EH (cell line): ENCODE results near the gene NT5C1B.

Experiments
- DNase-seq: peaks from one replicate; pipeline ENCODE4 v3.0.0-alpha.2; 2015; ENCODE audit warnings: low read depth

The NT5C1B gene

DNA sequence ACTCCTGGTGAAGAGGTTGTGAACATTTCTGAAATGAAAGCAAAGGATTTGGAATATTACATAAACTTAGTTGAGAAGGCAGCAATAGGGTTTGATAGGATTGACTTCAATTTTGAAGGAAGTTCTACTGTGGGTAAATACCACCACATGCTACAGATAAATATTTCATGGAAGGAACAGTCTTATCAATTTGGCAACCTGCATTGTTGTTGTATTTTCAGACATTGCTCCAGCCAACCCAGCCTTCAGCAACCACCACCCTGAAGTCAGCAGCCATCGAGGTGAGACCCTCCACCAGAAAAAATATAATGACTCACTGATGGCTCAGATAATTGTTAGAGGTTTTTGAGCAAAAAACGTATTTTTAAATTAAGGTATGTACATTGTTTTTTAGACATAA lies 38.9 kb downstream of the NT5C1B start:
- no peak for DNase-seq

DNA sequence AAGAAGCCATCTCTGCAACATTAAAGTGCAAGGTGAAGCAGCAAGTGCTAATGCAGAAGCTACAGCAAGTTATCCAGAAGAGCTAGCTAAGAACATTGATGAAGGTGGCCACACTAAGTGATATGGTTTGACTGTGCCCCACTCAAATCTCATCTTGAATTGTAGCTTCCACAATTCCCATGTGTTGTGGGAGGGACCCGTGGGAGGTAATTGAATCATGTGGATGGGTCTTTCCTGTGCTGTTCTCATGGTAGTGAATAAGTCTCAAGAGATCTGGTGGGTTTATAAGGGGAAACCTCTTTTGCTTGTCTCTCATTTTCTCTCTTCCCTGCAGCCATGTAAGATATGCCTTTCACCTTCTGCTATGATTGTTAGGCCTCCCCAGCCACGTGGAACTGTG lies 40.3 kb downstream of the NT5C1B start:
- no peak for DNase-seq

DNA sequence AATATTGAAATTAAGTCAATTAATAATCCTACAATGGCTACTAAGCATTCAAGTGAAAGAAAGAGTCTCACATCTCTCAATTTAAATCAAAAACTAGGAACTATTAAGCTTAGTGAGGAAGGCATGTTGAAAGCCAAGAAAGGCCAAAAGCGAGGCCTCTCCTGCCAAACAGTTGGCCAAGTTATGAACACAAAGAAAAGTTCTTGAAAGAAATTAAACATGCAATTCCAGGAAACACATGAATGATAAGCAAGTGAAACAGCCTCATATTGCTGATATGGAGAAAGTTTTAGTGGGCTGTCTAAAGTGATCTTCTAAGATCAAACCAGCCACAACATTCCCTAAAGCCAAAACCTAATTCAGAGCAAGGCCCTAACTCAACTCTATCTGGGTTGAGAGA lies 40.7 kb downstream of the NT5C1B start:
- DNase-seq, result no peak

DNA sequence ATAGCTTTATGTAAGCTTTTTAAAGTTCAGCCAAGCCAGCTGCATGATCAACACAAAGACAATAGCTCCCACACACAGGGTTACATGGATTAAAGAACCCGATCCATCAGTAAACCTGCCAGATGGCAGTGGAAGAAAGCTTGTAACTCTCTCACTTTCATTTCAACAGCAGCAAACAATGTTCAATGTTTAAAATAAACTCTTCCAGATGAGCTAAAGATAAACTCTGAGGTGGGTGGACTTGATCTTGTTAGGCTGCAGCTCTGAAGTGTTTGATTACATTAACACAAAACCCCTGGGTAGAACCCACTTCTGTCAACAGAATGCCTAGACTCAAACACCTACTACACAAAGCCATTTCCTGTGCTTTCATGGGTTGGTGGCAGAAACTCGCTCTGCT lies 42.8 kb downstream of the NT5C1B start:
- no peak for DNase-seq

DNA sequence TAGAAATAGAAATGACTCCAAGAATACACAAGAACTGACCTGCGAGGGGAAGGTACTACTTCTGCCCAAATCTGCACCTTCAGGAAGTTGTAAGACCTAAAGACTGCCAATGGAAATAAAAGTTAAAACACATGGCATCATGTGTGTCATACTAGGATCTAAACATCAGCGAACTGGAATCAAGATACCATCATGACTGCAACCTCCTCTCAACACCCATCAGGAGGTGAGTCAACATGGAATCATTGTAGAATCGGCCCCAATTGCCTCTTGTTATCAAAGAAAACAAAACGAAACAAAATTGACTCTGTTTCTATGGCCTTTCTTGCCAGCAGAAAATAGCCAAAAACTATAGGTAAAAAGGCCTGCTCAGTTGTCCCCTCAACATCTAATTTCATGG lies 44.0 kb downstream of the NT5C1B start:
- DNase-seq, result peak; percentile 63

DNA sequence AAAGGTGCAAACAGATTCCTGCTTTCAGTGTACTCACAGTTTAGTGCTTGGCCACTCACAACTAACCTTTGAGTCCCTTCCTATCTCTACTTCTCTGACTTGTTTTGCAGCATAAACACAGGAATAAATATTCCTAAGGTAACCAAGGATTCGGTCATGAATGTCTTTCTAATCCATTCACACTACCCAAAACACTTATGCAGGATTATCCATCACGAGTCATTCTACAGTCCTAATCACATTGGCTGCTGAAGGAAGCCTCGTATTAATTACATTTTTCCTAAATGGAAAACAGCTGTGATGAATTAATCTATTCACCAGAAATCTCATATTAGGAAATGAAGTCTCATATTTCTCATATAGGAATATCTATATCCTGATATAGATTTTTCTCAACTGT lies 45.2 kb downstream of the NT5C1B start:
- DNase-seq, result peak; percentile 15

DNA sequence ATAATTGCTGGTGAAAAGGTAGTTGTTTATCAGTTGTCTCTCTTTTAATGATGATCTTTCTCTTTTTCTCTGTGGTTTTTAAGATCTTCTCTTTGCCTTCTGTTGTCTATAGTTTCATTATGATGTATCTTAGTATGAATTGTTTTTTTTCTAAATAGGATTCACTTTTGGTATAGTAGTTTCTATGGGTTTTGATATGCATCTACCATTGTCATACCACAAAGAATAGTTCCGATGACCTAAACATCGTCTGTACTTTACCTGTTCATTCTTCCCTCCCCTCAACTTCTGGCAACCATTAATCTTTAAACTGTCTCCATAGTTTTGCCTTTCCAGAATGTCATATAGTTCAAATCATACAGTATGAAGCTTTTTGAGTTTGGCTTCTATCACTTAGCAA lies 48.5 kb downstream of the NT5C1B start:
- no peak for DNase-seq

DNA sequence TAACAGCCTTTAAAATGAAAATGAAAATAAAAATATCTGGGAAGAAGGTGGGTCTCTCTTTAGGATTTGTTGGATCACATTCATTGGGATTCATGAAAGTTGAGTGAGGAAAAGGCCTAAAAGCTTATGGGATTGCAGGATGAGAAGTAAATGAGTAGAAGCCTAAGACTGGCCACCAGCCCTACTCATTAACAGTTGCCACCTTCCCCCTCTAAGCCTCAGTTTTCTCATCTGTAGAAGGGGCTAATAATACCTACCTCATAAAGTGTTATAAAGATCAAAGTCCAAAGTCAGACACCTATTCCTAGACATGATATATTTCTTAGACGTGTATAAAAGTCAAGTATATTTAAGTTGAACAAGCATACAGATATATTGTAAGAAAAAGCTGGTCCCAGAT lies 52.7 kb downstream of the NT5C1B start:
- DNase-seq, result no peak

DNA sequence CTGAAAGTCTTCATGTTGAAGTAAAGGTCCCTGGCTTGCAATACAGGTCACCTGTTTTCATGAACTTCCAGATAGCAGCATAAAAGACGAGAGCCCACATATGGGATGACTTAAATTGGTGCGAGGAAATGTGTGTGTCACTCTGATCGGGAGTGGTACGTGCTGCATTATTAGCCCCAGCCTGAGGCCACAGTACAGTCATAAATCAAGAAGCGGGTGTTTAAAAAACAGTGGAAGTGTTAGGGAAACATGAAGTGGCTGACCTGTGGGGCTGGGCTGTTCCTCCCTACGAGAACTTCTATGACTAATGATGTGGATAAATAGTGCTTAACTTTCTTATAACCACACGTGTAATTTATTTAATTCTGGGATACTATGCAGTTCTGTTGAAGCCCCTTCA lies 53.3 kb downstream of the NT5C1B start:
- DNase-seq, result peak; percentile 85

DNA sequence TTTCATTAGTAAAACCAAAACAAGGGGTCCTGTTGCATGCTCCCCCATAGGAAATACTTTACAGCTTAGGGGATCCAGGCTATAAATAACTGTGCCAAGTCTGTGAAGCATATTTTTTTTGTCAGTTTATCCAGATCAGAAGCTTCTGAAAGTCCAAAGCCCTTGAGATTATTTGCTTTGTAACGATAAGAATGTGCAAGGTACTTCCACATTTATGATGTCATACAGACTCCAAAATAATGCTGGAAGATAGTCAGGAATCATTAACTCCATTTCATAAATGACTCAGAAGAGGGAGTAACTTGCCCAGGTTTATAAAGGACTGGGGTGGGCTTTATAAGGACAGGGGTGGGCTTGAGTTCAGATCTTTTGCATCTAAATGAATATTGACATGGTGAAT lies 58.2 kb downstream of the NT5C1B start:
- DNase-seq, result no peak

DNA sequence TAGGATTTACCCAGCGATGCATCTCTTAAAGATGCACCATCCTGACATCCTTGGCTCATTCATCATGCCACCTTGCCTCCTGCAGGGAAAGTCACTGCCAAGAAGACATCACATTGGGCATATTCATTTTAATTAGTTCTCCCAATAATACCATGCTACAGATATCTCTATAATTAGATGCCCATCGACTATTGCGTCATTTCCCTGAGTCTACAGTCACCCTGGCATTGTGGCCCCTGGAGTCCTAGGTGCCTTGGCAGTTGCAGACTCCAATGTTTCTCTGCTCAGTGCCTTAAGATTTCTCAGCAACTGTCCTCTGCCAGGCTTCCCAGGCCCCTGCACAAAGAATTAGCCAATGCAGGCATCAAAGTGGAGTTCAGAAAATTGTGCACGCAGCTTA lies 61.5 kb downstream of the NT5C1B start:
- no peak for DNase-seq

DNA sequence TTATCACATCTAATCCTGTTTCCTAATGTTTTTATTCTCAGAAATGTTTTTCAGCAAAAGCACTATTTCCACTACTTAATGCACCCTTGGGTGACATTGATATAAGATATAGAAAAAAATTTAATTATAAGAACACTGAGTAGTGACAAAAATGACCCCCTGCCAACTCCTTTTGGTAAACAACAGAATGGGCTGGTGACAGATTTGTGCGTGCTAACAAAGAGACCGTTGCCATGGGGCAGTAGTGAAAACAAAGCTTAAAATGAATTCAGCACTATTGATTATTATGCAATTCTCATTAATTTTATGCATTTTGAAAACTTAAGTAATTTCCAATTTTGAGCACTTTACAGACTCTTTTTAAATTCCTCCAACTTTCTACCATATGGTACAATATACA lies 62.0 kb downstream of the NT5C1B start:
- DNase-seq, result no peak

DNA sequence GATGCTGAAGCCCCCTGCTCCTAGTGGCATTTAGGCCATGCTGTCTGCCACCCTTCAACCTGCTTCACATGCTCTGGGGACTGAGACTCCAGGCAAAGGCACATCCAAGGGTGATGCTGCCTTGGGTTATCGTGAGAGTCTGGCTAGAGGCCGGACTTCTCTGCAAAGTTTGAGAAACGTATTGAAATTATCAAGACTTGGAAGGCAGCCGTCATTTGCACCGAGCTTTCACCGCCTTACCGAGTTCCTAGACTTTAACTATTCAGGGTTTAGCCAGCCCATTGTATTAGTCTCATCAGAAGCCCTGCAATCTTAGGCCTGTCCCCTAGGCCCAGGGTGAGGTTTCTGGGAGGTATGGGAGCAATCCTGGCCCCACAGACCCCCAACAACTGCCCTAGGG lies 62.9 kb downstream of the NT5C1B start:
- DNase-seq, result no peak

DNA sequence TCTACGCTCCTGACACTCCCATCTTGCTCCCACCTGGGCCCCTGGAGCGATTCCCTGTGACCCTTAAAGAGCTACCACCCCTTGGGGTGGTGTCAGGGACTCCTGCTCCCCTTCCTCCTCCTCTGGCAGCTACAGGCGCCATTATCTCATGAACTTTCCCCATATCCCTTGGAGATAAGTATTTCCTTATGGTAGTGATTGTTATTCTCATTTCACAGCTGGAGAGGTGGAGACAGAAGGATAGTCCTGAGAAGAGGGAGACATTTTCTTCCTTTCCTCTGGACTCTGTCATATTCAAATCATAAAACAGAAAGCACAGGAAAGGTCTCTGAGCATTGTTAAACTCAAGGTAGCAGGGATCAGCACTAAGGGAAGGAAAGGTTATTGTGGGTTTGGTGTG lies 63.5 kb downstream of the NT5C1B start:
- DNase-seq, result no peak

DNA sequence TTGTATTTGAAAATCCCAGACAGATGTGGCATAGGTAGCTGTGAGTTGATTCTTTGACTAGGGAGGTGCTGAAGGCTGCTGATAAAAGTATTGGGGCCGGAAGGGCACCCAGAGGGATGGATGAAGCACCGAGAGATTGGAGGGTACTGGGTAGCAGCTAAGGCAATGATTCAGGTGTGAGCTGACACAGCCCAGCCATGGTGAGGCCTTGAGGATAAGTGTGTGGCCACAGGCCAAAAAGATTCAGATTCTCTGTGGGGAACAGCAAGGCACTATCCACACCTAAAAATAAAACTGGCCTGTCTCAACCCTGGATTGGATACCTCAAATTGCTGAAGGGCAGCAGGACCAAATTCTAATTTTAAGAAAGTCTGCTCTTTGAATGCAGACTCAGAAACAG lies 64.1 kb downstream of the NT5C1B start:
- no peak for DNase-seq

DNA sequence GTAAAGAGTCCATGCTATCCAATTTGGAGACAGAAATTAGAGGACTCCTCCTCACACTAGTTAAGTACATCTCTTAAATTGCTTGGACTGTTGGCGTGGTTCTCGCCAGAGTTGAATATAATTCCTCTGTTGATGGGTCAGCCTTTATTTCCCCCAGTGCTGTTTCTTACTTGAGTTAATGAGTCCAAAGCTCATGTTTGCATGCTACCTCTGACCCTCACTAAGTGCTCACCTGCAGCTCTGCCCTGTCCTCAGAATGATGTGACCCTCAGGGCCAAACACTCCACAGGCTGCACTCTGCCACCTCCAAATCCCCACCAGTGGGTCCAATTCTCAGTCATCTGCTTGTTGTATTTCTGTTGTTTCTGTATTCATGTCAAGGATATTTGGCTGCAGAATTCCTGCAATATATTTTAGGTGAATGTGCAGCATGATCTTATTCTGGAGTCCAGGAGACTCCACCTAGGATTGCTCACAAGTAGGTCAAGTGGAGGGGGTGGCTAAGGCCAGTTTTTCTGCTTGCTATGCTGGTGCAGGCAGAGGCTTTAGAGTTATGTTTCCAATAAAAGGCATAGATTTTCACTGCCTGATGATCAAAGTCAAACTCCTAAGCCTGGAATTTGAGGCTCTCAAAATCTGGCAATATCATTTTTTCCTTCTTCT lies 66.8 kb downstream of the NT5C1B start:
- no peak for DNase-seq

DNA sequence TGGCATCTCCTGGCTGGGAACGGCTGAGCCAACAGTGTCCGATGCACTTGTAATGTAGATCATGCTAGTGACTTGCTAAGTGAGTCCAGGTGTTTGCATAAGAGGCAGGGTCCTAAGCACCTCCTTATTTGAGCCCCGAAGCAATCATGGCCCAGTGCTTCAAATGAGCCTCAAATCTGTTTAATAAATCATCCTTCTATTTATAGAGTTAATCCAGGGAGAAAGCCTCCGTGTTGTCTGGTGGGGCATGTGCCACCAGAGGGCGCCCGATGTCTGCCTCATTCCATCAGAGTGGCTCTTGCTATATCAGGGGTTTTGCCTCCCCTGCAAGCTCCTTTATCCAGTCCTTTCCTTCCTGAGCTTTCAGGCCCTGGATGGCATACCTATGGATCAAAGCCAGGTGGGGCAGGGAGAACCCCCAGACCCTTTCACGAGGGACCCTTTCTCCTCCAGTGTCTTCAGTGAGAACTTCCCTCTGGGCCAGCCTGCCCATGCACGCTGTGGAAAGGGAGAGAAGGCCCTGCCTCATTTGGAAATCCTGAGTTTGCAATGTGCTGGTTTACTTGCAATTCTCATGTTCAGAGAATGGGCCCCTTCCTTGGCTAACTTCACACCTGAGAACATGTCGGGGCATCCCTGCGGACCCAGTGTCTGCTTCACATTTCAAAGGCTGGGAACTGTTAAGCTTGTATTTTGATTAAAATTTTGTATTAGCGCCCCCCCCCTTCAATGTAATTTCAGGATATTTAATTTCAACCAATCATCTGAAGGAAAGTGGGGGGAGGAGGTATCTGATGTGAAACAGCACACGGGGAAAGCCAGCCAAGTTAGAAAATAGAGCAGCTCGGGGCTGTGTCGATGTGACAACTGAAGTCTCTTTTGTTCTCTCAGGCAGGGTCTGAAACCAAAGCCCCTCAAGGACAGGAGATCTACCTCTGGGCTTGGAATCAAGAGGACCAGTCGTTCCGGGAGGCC lies 68.6 kb downstream of the NT5C1B start:
- peak; percentile 82 for DNase-seq

DNA sequence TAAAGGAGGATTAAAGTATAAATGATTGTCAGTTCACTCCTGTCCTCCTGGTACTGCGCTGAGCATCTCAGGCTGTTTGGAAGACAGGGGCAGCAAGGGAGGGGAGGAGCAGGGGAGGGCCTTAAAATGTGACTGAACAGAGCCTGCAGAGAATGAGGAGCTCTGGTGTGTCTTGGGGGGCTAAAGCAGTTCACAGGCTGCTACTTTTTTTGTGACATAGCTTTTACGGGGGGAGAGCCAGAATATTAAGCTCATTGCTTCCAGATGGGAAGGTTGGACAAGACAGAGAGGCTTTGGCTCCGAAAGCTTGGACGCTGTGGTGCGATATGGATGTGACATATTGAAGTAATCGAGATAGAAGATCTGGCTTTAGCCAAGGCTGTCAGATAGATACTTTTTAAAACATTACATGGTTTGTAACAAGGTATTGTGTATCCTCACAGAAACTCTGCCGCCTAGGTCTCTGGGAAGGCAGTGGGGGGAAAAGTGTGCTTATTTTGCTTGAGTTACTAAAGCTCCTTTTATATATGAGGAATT lies 69.4 kb downstream of the NT5C1B start:
- DNase-seq, result no peak

DNA sequence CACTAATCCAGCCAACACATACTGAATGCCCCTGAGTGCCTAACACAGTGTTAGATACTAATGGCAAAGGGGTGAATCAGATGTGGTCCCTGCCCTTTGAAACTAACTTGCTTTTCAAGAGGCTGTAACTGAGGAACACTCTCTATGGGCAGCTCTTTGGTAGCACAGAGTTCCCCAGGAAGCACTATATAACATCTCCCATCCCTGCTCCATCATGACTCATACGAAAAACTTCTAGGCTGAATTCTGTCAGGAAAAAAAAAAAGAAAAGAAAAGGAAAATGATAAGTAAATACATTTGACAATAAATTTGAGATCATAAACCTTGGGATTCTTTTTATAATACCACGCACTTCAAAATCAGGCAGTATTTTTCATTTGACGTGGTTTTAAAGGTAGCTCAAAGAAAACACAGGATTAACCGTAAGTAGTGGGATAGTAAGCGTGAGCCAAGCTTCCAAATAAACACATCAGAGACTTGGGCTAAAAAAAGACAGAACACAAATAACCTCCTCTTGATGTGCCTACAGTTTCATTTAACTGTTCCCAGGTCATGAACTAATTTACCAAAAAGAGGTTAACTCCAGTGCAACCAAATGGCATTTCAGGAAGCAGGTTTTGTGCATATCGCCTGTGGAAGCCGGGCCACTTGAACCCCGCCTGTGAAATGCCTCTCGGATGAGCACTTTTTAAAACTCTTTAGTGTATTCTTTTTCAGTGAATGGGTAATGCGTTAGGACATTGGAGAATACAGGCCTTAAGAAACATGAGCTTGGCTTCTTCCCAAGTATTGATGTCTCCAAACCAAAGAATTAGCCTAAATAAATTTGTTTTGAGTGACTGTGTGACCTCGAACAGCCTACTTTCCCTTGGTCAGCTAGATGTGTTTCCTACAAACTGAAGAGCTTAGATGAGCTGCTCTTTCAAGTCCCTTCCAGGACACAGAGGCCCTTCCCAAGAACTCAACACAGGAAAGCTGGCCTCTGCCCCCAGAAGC lies 71.0 kb downstream of the NT5C1B start:
- DNase-seq, result peak; percentile 80

DNA sequence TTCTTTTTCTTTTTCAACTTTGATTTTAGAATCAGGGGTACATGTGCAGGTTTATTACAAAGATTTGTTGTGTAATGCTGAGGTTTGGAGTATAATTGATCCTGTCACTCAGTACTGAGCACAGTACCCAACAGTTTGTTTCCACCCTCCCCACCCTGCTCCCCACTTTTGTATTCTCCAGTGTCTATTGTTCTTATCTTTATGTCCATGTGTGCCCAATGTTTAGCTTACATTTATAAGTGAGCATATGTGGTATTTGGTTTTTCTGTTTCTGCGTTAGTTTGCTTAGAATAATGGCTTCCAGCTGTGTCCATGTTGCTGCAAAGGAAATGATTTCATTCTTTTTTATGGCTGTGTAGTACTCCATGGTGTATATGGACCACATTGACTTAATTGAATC lies 72.0 kb downstream of the NT5C1B start:
- no peak for DNase-seq

DNA sequence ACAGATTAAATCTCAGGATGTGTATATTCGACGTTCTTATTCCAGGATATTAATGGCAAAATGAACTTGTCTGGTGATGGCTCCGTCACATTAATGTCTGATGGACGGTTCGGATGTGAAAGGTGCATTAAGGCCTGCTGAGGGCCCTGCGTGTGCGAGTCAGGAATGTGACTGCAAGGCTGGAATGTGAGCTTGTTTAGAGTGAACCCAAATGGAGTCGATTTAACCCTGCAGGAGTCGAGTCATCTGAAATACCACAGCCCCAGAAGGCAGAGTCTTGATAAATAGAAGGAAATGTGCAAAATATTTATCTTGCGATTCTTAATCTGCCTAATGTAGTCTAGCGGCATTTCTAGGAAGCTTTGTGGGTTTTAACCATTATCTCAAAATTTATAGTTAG lies 73.3 kb downstream of the NT5C1B start:
- DNase-seq, result peak; percentile 94
